ENCODE measurements around the gene BCL11B.

BCL11B gene

DNA sequence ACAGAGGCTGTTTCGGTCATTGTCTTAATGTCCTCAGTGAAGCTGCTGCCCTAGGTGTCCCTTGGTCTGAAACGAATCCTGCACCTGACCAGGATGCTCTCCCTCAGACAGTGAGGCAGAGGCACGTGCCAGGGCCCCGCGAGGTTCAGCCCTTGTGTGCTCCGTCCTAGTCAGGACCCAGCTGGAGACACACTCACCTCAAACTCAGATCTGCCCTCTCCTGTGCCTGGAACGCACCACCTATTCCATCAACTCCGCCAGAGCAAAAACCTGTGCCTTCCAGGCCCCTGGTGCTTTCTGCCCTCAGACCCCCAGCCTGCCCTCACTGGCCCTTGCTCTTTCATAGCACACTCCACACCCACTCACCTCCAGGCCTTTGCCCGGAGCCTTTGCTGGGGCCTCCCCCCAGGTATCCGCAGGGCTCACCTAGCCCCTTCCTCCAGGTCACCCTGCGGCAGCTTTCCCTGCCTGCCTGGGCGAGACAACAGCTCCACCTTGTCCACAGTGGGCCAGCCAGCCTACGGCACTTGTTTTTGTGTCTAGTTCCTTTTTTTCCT lies 150.6 kb downstream of the BCL11B start:
- Mint-ChIP-seq H3K36me3 (ENCODE audit: low read depth) (no peaks in the 10 kb centered on the region), H3K27me3 (peaks cover 8% of the 10 kb centered on the region), H3K27ac (no peak overlapping the region), H3K4me1 (peaks cover 7% of the 10 kb centered on the region), H3K9me3 (no peaks in the 10 kb centered on the region), H3K4me3 (no peak overlapping the region)
- DNase-seq (no peak), ATAC-seq (no peak)

DNA sequence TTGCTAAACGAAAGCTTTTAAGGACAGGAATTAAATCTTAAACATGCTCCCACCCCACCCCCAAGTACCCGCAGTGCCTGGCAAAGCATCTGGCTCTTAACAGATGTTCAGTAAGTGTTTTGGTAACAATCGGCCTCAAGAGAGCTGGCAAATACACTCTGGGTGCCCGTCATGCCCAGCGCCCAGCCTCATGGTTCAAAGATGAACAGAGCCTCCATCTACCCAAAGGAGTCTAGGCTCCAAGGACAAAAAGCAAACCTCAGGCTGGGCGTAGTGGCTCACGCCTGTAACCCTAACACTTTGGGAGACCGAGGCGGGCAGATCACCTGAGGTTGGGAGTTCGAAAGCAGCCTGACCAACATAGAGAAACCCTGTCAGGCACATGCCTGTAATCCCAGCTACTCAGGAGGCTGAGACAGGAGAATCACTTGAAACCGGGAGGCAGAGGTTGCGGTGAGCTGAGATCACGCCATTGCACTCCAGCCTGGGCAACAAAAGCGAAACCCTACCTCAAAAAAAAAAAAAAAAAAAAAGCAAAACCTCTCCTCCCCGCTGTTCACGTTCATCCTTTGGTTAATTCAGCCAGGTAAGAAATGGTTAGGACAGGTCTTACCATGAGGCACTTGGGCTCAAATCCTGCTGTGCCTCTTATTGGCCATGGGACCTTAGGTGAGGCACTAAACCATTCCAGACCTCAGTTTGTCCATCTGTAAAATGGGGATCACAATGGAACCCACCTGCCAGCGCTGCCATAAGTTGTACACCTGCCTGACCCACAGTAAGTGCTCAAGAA lies 151.3 kb downstream of the BCL11B start:
- no peak for ATAC-seq

DNA sequence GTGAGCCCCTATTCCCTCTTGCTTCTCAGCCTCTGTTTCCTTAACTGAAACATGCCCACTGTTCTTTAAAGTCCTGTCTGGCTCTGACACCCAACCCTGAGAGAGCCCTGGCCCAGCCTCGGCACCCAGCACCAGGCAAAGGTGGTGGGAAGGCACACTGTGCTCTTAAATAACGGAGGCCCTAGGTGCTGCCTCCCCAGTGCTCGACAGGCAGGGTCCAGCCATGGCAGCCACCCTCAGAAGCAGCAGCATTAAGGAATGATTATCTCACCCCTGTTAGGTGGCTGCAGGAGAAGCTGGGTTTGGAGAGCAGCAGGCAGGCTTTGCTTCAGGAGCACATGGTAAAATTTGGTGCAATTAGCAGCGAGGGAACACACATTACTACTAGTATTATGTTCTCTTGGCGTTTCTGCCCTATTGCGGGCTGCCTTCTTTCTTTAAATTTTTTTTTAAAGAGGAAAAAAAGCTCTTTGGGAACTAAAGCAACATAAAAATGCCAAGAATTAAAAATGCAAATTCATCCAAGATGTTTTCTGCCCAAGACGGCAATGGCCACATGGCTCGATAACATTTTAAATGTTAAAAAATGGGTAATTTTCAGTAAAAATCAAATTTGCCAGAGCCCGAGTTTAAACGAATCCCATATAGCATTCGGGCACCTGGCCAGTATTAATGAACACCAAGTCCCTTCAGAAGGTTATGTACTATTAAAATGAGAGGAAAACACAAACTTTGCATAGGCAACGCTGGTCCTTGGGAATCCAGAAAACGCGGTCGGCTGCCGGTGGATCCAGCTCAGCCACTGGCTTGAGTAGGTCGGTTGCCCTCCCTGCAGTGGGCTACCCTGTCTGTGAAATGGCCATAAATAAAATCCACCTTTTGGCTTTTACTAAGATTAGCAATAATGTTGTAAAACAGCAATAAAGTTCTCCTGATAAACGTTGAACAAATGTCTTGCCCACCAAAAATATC lies 152.2 kb downstream of the BCL11B start:
- peaks cover 8% of the 10 kb centered on the region for H3K27me3 Mint-ChIP-seq
- no peaks in the 10 kb centered on the region for H3K36me3 Mint-ChIP-seq (ENCODE audit: low read depth)
- ATAC-seq = no peak
- no peaks in the 10 kb centered on the region for H3K9me3 Mint-ChIP-seq
- no peak overlapping the region for H3K4me3 Mint-ChIP-seq
- H3K27ac Mint-ChIP-seq = no peak overlapping the region
- peaks cover 5% of the 10 kb centered on the region for H3K4me1 Mint-ChIP-seq
- no peak for DNase-seq

More for the DNA sequence above, 151.3 kb downstream of the BCL11B start:
- no peak overlapping the region for H3K27ac Mint-ChIP-seq
- no peaks in the 10 kb centered on the region for H3K36me3 Mint-ChIP-seq (ENCODE audit: low read depth)
- peaks cover 8% of the 10 kb centered on the region for H3K27me3 Mint-ChIP-seq
- peaks cover 7% of the 10 kb centered on the region for H3K4me1 Mint-ChIP-seq
- no peak for DNase-seq
- H3K9me3 Mint-ChIP-seq = no peaks in the 10 kb centered on the region
- no peak overlapping the region for H3K4me3 Mint-ChIP-seq
